ENCODE data around the gene LGR6.
"Not testable (repeated sequence)": the region's sequence is repeated elsewhere in the genome, so short reads cannot be mapped to it uniquely, and the experiment has no call there.

LGR6 gene

DNA sequence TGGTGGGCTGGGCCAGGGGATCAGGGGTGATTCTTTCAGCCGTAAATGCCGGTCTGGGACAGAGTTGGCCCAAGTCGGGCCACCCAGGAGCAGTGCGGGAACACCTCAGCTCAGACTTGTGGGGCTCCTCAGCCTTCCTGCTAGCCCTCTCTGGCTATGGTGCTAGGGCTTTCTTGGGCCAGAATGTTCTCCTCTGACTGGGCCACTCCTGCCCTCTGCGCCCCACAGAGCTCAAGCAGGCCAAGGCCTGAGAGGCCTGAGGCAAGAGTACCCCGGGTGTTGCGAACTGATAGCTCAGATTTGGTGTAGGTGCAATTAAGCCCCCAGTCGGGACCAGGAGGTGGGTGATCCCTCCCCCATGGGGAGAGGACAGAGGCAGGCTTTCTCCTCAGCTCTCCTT lies 51.8 kb downstream of the LGR6 start:
- DNase-seq = no peak

- DNase-seq = no peak
Measured at GRCh38 chr1:202247104-202247503, 53.5 kb downstream of the LGR6 start.

GRCh38 chr1:202247837-202248795 lies 54.5 kb downstream of the LGR6 start:
- DNase-seq = no peak

- DNase-seq = no peak
Measured at GRCh38 chr1:202248861-202249260, 55.3 kb downstream of the LGR6 start.

GRCh38 chr1:202249436-202249835 lies 55.8 kb downstream of the LGR6 start:
- no peak for DNase-seq

- DNase-seq = no peak
Measured at GRCh38 chr1:202249846-202250245, 56.2 kb downstream of the LGR6 start.

DNA sequence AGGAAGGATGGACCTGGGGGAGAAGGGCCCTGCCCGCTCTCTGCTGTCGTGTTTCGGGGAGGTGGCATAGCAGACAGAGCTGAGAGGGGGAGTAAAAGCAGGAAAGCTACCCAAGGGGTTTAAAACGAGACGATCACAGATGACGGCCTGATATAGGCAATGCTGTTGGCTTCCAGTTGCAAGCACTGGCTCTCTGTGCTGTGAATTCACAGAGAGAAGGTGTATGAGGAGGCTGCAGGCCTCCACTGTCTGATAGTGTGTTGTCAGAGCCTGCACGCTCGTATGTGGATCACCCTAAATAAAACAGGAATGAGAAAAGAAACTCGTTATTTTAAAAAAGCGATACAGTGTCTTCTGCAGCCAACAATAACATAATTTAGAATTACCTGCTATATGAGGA lies 57.4 kb downstream of the LGR6 start:
- no peak for DNase-seq

DNA sequence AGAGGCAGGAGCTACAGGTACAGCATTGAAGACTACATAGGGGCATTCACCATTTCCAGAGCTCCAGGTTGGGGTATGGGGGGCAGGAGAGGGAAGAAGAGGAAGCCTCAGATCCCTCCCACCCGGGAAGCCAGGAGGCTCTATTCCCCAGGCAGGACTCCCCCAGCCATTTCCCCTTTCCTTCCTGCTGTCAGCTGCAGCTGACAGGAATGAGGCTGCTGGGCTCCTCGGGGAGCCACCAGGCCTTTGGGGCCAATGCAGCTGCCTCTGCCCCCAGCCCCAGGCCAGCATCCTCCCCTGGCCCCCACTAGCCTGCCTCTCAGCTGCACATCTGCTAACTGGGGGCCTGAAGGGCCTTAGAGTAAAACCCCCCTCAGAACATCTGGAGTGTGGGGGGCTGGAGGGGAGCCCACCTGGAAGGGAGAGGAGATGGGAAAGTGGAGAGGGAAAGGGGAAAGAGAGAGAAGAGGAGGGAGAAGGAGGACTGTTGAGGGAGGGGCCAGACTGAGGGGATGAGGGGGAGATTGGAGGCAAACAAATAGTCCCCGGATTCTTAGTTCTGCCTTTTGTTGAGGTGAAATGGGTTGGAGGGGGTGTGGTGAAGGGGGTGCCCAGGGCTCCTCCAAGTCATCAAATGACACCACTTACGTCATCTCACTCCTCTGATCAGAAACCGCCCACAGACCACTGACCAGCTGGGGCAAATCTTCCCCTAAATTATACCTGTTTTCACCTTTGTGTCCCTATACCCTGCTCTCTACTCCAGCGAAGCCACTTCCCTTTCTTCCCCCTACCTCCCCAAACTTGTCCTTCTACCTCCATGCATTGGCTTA lies 58.0 kb downstream of the LGR6 start:
- no peak for DNase-seq

- no peak for DNase-seq
Measured at GRCh38 chr1:202252271-202252670, 58.7 kb downstream of the LGR6 start.

DNA sequence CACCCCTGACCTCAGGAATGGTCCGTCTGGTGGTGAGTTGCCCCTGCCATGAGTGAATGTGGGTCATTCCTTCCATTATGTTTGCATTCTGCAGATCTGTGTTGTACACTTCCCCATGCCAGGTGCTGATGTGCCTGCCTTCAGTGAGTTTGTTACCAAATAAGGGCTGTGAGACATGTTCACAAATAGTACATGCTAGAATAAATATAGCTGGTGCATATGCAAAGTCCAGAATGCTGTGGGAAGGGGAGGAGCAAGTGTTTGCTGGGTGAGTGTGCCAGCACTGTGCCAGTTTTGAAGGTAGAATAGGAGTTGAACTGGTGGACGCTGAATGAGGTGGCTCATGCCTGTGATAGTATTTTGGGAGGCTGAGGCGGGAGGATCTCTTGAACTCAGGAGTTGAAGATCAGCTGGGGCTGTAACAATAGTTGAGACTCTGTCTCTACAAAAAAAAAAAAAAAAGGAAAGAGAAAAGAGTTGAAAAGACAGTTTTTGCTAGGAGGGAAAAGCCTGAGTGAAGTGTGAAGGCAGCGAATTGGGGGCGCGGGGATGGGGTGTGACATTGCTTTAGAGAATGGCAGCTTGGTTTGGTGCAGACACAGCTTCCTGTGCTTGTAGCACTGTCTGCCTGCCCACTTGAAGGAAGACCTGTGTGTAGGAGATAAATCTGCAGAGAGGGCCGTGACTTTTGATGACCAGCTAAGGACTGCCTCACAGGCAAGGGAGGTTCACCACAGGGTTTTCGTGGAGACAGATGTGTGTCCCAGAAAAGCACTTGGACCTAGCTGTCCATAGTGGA lies 61.1 kb downstream of the LGR6 start:
- no peak for DNase-seq

- DNase-seq = no peak
Measured at GRCh38 chr1:202255343-202255742, 61.7 kb downstream of the LGR6 start.

GRCh38 chr1:202259705-202260104 lies 66.1 kb downstream of the LGR6 start:
- no peak for DNase-seq

GRCh38 chr1:202261209-202261958 lies 67.8 kb downstream of the LGR6 start:
- not testable (repeated sequence) for DNase-seq

GRCh38 chr1:202263628-202264027 lies 70.0 kb downstream of the LGR6 start:
- no peak for DNase-seq

GRCh38 chr1:202264300-202264699 lies 70.7 kb downstream of the LGR6 start:
- no peak for DNase-seq

DNA sequence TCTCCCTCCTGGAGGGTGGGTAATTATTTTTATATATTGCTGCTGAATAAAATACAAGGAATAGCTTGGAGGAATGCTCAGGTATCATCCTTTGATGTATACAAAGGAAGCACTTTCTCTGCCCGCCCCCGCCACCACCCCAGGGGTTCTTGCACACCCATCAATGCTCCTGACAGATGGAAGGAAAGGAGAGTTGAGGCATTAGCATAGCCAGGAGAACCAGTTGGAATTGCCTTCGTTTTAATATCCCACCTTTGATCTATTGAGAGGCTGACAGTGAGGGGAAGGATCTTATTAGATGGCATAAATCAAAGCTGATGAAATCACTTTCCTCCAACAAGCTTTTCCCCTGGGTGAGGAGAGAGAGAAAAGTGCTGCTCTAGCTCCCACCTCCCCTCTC lies 71.1 kb downstream of the LGR6 start:
- DNase-seq = no peak

DNA sequence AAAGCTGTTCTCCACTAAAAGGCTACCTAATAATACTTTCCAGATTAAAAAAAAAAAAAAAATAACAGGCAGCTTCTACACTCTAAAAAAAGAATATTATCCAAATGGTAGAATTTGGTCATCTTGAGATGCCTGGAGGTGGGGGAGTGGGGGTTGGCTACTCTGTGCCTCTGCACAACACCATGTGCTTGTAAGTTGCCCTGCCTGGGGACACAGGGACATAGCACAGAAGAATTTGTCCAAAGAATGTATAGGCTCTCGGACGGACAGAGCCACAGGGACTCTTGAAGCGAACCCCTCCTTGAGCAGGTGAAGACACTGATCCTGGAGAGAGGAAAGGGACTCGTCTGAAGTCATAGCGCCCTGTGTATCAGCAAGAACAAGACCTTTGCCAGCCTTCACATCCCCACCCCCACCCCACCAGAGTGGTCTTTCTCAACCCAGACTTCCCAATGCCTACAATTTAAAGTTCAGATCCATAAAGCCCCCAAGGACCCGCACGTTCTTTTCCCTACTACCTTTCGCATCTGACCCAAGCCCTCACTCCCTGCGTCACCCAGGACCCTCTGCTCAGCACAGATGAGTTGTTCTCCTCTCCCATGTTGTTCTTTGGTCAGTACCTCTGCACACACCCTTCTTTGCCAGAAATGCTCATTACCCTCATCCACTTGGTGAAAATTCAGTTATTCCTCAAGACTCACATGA lies 72.6 kb downstream of the LGR6 start:
- DNase-seq = no peak

- DNase-seq = no peak
Measured at GRCh38 chr1:202268032-202268431, 74.4 kb downstream of the LGR6 start.

DNA sequence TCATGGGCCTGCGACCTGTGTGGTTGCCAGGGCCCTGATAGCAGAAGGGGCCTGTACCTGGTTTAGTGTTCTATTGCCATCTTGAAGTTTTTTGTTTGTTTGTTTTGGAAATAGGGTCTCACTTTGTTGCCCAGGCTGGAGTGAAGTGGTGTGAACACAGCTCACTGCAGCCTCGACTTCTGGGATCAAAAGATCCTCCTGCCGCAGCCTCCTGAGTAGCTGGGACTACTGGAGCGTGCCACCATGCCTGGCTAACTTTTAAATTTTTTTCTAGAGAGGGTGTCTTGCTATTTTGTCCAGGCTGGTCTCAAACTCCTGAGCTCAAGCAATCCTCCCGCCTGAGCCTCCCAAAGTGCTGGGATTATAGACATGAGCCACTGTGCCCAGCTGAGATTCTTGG lies 75.2 kb downstream of the LGR6 start:
- no peak for DNase-seq

- DNase-seq = no peak
Measured at GRCh38 chr1:202270871-202271326, 77.3 kb downstream of the LGR6 start.

GRCh38 chr1:202272103-202272845 lies 78.7 kb downstream of the LGR6 start:
- no peak for DNase-seq
